Neural cell (in vitro differentiated cells): Measurements from ENCODE around the gene RIF1. TPM values are rescaled to one million over a fixed set of nuclear protein-coding genes. Genes with fewer than 3 reads are reported as not detected.
A peak's percentile ranks its signal among the peaks of the same experiment; 100 is the strongest.

Experiments used
- H2AFZ ChIP-seq: fragments of 200-600, 300-800 bp; sonication (generic), shearing (Covaris generic); 2 replicates; pipeline ENCODE4 v1.6.0; 2014; ENCODE audit warnings: low read depth, mild to moderate bottlenecking, antibody characterized with exemption, low read length, moderate library complexity
- H3F3A ChIP-seq: fragments of 200-600 bp; shearing (Covaris generic); 2 replicates; pipeline ENCODE4 v1.6.1; 2016; ENCODE audit warnings: mild to moderate bottlenecking, moderate library complexity, mixed read lengths, antibody characterized with exemption, low read length; ENCODE audit not compliant: insufficient read depth, poor library complexity, severe bottlenecking
- H3K27ac ChIP-seq: fragments of 200-600, 300-800 bp; sonication (generic), shearing (Covaris generic); 2 replicates; pipeline ENCODE4 v1.5.1; 2014; ENCODE audit warnings: mild to moderate bottlenecking, low read length, moderate library complexity
- H3K27me3 ChIP-seq: fragments of 300-800, 200-600 bp; sonication (generic), shearing (Covaris generic); 2 replicates; pipeline ENCODE4 v1.6.0; 2014; ENCODE audit warnings: mild to moderate bottlenecking, low read depth, low read length, moderate library complexity; ENCODE audit not compliant: insufficient read depth
- H3K36me3 ChIP-seq: fragments of 300-800, 200-600 bp; sonication (generic), shearing (Covaris generic); 2 replicates; pipeline ENCODE4 v1.5.1; 2014; ENCODE audit warnings: mild to moderate bottlenecking, antibody characterized with exemption, low read length, moderate library complexity; ENCODE audit not compliant: insufficient read depth
- H3K4me2 ChIP-seq: fragments of 300-800, 200-600 bp; sonication (generic), shearing (Covaris generic); 2 replicates; pipeline ENCODE4 v1.6.0; 2014; ENCODE audit warnings: mild to moderate bottlenecking, low read length
- H3K4me3 ChIP-seq: fragments of 300-800, 200-600 bp; sonication (generic), shearing (Covaris generic); 2 replicates; pipeline ENCODE4 v1.5.1; 2014; ENCODE audit warnings: mild to moderate bottlenecking, low read length, moderate library complexity
- H3K79me2 ChIP-seq: fragments of 200-600 bp; shearing (Covaris generic); replicated peaks from 2 replicates; pipeline ENCODE4 v1.6.0; 2014; ENCODE audit warnings: mild to moderate bottlenecking, low read length, moderate library complexity; ENCODE audit not compliant: insufficient read depth
- H3K9ac ChIP-seq: fragments of 300-800, 200-600 bp; sonication (generic), shearing (Covaris generic); 2 replicates; pipeline ENCODE4 v1.6.1; 2016; ENCODE audit warnings: mild to moderate bottlenecking, low read length, mixed read lengths
- H3K9me2 ChIP-seq: fragments of 200-600 bp; shearing (Covaris generic); 2 replicates; pipeline ENCODE4 v1.6.1; 2016; ENCODE audit warnings: mild to moderate bottlenecking, low read length, mixed read lengths; ENCODE audit not compliant: insufficient read depth
- H3K9me3 ChIP-seq: fragments of 200-600, 300-800 bp; sonication (generic), shearing (Covaris generic); 2 replicates; pipeline ENCODE4 v1.6.1; 2016; ENCODE audit warnings: mild to moderate bottlenecking, mixed run types, low read length, moderate library complexity, mixed read lengths
- H4K20me1 ChIP-seq: fragments of 200-600 bp; shearing (Covaris generic); 2 replicates; pipeline ENCODE4 v1.6.1; 2016; ENCODE audit warnings: mild to moderate bottlenecking, mixed run types; ENCODE audit not compliant: insufficient read depth
- EP300 ChIP-seq: fragments of 450-650 bp; conservative IDR thresholded peaks from 2 replicates; pipeline ENCODE4 v1.6.1; 2014; ENCODE audit warnings: antibody characterized with exemption, mild to moderate bottlenecking, moderate library complexity; ENCODE audit not compliant: poor library complexity, severe bottlenecking
- EZH2 ChIP-seq: fragments of 200-600, 300-800 bp; shearing (Covaris generic), sonication (generic); IDR thresholded peaks from 2 replicates; pipeline ENCODE4 v1.6.1; 2014; ENCODE audit warnings: antibody characterized with exemption, low read length, borderline replicate concordance, mild to moderate bottlenecking; ENCODE audit not compliant: insufficient read depth, poor library complexity, severe bottlenecking
- MXI1 ChIP-seq: fragments of 450-650 bp; conservative IDR thresholded peaks from 2 replicates; pipeline ENCODE4 v1.6.1; 2014; ENCODE audit warnings: antibody characterized with exemption, mild to moderate bottlenecking; ENCODE audit not compliant: poor library complexity, severe bottlenecking
- POLR2AphosphoS5 ChIP-seq: IDR thresholded peaks from 2 replicates; pipeline ENCODE4 v1.6.1; 2012
- RAD21 ChIP-seq: fragments of 450-650 bp; conservative IDR thresholded peaks from 2 replicates; pipeline ENCODE4 v1.6.1; 2014; ENCODE audit warnings: antibody characterized with exemption, mild to moderate bottlenecking, moderate library complexity
- SMC3 ChIP-seq: fragments of 450-650 bp; conservative IDR thresholded peaks from 2 replicates; pipeline ENCODE4 v1.6.1; 2014; ENCODE audit warnings: antibody characterized with exemption, mild to moderate bottlenecking, moderate library complexity; ENCODE audit not compliant: poor library complexity
- TAF1 ChIP-seq: IDR thresholded peaks from 2 replicates; pipeline ENCODE4 v1.6.1; 2012; ENCODE audit warnings: low read depth
- polyA plus RNA-seq: library from polyadenylated mRNA; depleted of rRNA; stranded (reverse); fragments of >200 nt; gene quantifications from 2 replicates; pipeline ENCODE4 v1.2.3, GENCODE V29; 2014
- TF ChIP-seq, protein P1 (sequence below): fragments of 450-650 bp; IDR thresholded peaks from 2 replicates; pipeline ENCODE4 v1.5.1; 2014; ENCODE audit warnings: antibody characterized with exemption, mild to moderate bottlenecking, moderate library complexity; ENCODE audit not compliant: poor library complexity, severe bottlenecking
- TF ChIP-seq, protein P2 (sequence below): IDR thresholded peaks from 2 replicates; pipeline ENCODE4 v1.6.1; 2012; ENCODE audit warnings: borderline replicate concordance

Gene RIF1
- polyA plus RNA-seq, 1 donor from 2014 or later: 17.2 TPM

DNA sequence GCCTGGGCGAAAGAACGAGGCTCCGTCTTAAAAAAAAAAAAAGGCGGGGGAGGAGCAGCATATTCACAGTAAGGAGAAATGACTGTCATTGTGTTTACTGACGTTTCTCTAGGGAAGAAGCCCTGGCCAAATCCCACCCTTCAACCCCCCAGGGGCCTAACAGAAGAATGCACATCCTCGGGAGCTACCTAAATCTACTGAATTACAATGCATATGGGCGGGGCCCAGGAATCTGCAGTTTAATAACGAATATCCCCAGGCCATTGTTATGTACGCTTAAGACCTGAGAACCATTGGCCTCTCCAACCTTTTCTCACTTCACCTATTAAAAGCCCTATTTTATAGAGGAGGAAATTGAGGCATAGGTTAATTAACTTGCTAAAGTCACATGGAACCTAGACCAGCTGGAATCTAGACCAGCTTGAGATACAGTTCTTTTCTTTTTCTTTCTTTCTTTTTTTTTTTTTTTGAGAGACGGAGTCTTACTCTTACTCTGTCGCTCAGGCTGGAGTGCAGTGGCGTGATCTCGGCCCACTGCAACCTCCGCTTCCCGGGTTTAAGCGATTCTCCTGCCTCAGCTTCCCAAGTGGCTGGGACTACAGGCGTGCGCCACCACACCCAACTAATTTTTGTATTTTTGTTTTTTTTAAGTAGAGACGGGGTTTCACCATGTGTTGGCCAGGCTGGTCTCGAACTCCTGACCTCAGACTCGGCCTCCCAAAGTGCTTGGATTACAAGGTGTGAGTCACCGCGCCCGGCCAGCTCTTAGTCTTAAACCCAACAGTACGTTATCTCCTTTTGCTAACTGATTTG, 708 bp upstream of the RIF1 start:
- H3F3A ChIP-seq: no peaks in the 10 kb centered on the region
- H3K36me3 ChIP-seq: no peaks in the 10 kb centered on the region
- H3K79me2 ChIP-seq: peaks cover 21% of the 10 kb centered on the region
- no peak overlapping the region for H2AFZ ChIP-seq
- no peaks in the 10 kb centered on the region for H3K9me2 ChIP-seq
- no peak overlapping the region for H3K27ac ChIP-seq
- H4K20me1 ChIP-seq: no peaks in the 10 kb centered on the region
- no peak overlapping the region for H3K4me2 ChIP-seq
- H3K27me3 ChIP-seq: no peaks in the 10 kb centered on the region
- H3K4me3 ChIP-seq: peak overlapping the region; percentile 82
- no peak overlapping the region for H3K9ac ChIP-seq
- TF ChIP-seq POLR2AphosphoS5 (no peak), TAF1 (no peak), MXI1 (no peak), EP300 (no peak), RAD21 (no peak), SMC3 (no peak), EZH2 (no peak)
- TF ChIP-seq, protein P1, sequence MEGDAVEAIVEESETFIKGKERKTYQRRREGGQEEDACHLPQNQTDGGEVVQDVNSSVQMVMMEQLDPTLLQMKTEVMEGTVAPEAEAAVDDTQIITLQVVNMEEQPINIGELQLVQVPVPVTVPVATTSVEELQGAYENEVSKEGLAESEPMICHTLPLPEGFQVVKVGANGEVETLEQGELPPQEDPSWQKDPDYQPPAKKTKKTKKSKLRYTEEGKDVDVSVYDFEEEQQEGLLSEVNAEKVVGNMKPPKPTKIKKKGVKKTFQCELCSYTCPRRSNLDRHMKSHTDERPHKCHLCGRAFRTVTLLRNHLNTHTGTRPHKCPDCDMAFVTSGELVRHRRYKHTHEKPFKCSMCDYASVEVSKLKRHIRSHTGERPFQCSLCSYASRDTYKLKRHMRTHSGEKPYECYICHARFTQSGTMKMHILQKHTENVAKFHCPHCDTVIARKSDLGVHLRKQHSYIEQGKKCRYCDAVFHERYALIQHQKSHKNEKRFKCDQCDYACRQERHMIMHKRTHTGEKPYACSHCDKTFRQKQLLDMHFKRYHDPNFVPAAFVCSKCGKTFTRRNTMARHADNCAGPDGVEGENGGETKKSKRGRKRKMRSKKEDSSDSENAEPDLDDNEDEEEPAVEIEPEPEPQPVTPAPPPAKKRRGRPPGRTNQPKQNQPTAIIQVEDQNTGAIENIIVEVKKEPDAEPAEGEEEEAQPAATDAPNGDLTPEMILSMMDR: no peak
- TF ChIP-seq, protein P2, sequence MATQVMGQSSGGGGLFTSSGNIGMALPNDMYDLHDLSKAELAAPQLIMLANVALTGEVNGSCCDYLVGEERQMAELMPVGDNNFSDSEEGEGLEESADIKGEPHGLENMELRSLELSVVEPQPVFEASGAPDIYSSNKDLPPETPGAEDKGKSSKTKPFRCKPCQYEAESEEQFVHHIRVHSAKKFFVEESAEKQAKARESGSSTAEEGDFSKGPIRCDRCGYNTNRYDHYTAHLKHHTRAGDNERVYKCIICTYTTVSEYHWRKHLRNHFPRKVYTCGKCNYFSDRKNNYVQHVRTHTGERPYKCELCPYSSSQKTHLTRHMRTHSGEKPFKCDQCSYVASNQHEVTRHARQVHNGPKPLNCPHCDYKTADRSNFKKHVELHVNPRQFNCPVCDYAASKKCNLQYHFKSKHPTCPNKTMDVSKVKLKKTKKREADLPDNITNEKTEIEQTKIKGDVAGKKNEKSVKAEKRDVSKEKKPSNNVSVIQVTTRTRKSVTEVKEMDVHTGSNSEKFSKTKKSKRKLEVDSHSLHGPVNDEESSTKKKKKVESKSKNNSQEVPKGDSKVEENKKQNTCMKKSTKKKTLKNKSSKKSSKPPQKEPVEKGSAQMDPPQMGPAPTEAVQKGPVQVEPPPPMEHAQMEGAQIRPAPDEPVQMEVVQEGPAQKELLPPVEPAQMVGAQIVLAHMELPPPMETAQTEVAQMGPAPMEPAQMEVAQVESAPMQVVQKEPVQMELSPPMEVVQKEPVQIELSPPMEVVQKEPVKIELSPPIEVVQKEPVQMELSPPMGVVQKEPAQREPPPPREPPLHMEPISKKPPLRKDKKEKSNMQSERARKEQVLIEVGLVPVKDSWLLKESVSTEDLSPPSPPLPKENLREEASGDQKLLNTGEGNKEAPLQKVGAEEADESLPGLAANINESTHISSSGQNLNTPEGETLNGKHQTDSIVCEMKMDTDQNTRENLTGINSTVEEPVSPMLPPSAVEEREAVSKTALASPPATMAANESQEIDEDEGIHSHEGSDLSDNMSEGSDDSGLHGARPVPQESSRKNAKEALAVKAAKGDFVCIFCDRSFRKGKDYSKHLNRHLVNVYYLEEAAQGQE: no peak
- H3K9me3 ChIP-seq: no peaks in the 10 kb centered on the region

DNA sequence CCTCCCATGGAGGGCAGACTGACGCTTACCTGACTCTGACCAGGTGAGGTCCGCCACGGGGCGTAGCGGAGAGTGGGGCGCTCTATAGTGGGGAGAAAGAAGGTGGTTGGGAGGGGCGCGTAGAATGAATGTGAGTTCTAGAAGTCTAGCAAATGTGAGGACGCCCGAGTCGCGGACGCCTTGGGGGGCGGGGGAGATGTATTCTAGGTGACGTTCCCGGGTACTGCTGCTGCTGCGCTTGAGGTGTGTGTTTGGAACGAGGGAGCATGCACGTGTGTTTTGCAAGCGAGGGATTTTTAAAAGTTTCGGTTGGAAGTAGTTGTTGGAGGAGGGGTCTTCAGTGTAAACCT, 758 bp downstream of the RIF1 start:
- Histone ChIP-seq H3K9ac (peak overlapping the region; percentile 78), H3K27ac (peak overlapping the region; percentile 83), H3K9me3 (no peaks in the 10 kb centered on the region), H3K9me2 (no peaks in the 10 kb centered on the region), H2AFZ (peak overlapping the region; percentile 84), H3F3A (no peaks in the 10 kb centered on the region), H3K36me3 (no peaks in the 10 kb centered on the region), H3K79me2 (peaks cover 21% of the 10 kb centered on the region), H3K4me2 (peak overlapping the region; percentile 86), H3K27me3 (no peaks in the 10 kb centered on the region), H4K20me1 (no peaks in the 10 kb centered on the region), H3K4me3 (peak overlapping the region; percentile 82)
- TF ChIP-seq MXI1: peak; percentile 70
- no peak for TF ChIP-seq TAF1
